CD4-positive, alpha-beta T cell (primary cell): ENCODE measurements around the gene PEX1. TPM values are rescaled to one million over a fixed set of nuclear protein-coding genes. Genes with fewer than 3 reads are reported as not detected.

Experiments used
- ATAC-seq: fragments of 200-7000 bp; cut with Tn5 transposase; one replicate; pipeline ENCODE4 v1.10.0; 2022; ENCODE audit warnings: mild to moderate bottlenecking; ENCODE audit not compliant: poor library complexity
- CTCF ChIA-PET: fragments of 350-600 bp; sonication (Branson Sonifier 250); formaldehyde crosslinking; loops from one replicate; lab custom pipeline; 2021; ENCODE audit warnings: antibody characterized with exemption, inconsistent platforms; lab: Charles Lee
- POLR2A ChIA-PET: fragments of 350-600 bp; sonication (Branson Sonifier 250); formaldehyde crosslinking; loops from one replicate; lab custom pipeline; 2021; ENCODE audit warnings: antibody characterized with exemption, inconsistent platforms; lab: Charles Lee
- DNase-seq, 14 experiments: peaks; one replicate each; pipeline ENCODE4 v3.0.0-alpha.2; 2013 to 2020; ENCODE audit warnings: mixed read lengths in 2 of 14
- H3K27ac ChIP-seq, 2 donors: one replicate each; pipeline versions ENCODE4 v1.5.1 to v1.7.0; 2013; ENCODE audit warnings: low read length in 2 of 2, low read depth in 1 of 2, mild to moderate bottlenecking in 1 of 2
- H3K27me3 ChIP-seq, 2 experiments: 1 replicate in 1 of 2; 2 replicates in 1 of 2; pipeline versions ENCODE4 v1.6.1 to v1.7.0; 2013; ENCODE audit warnings: low read length in 2 of 2, control low read depth in 1 of 2, mild to moderate bottlenecking in 1 of 2, moderate library complexity in 1 of 2; ENCODE audit not compliant: insufficient read depth in 2 of 2, control insufficient read depth in 1 of 2
- H3K36me3 ChIP-seq: one replicate; pipeline ENCODE4 v1.6.1; 2013; ENCODE audit warnings: low read length, control low read depth; ENCODE audit not compliant: insufficient read depth
- H3K4me1 ChIP-seq: one replicate; pipeline ENCODE4 v1.6.1; 2013; ENCODE audit warnings: low read length, control low read depth; ENCODE audit not compliant: insufficient read depth
- H3K4me3 ChIP-seq: one replicate; pipeline ENCODE4 v1.5.1; 2013; ENCODE audit warnings: mild to moderate bottlenecking, low read length, moderate library complexity
- H3K9me3 ChIP-seq, 2 experiments: 1 replicate in 1 of 2; 2 replicates in 1 of 2; pipeline versions ENCODE4 v1.6.1 to v1.7.0; 2013; ENCODE audit warnings: low read length in 2 of 2, mild to moderate bottlenecking in 2 of 2, control low read depth in 1 of 2, moderate library complexity in 1 of 2; ENCODE audit not compliant: control insufficient read depth in 1 of 2, insufficient read depth in 1 of 2
- H3K27ac Mint-ChIP-seq: one replicate; pipeline ENCODE4 v1.8.0; 2020; ENCODE audit warnings: mixed read lengths
- H3K27me3 Mint-ChIP-seq: one replicate; pipeline ENCODE4 v1.8.0; 2021; ENCODE audit warnings: mixed read lengths
- H3K36me3 Mint-ChIP-seq: one replicate; pipeline ENCODE4 v1.8.0; 2021; ENCODE audit warnings: low read depth, mixed read lengths
- H3K4me1 Mint-ChIP-seq: one replicate; pipeline ENCODE4 v1.8.0; 2021; ENCODE audit warnings: low read depth, mixed read lengths
- H3K4me3 Mint-ChIP-seq: one replicate; pipeline ENCODE4 v1.8.0; 2020; ENCODE audit warnings: mild to moderate bottlenecking, mixed read lengths
- H3K9me3 Mint-ChIP-seq: one replicate; pipeline ENCODE4 v1.8.0; 2020; ENCODE audit warnings: mixed read lengths
- intact Hi-C, 2 experiments: fragments of 100-400 bp; cut with DNase I in 1 of 2; cut with micrococcal nuclease in 1 of 2; formaldehyde crosslinking; loops; one replicate each; pipeline versions ENCODE4 v1.15.1 to v1.9.0; 2023 to 2025; cut with DNase I, micrococcal nuclease
- polyA plus RNA-seq, 2 donors: library from polyadenylated mRNA; unstranded; fragments of 120-200 nt; gene quantifications; one replicate each; pipeline ENCODE4 v1.2.1, GENCODE V29; 2013
- total RNA-seq, 174 experiments: library from RNA in 2 of 174; stranded (reverse) in 2 of 174; gene quantifications; one replicate each; pipeline ENCODE4 v1.2.3 and lab custom pipeline; 2021 to 2026
- TF ChIP-seq, protein P1 (sequence below): fragments of 200-600 bp; IDR thresholded peaks from one replicate; pipeline ENCODE4 v1.8.0; 2022; ENCODE audit warnings: antibody characterized with exemption, mild to moderate bottlenecking

Gene PEX1
- total RNA-seq (10 to 100 TPM; 19.7 to 20.7 TPM), total RNA-seq (lab: John Stamatoyannopoulos, UW) (26.0 to 156 (median 74.7) reads per million in 172 experiments)
- polyA plus RNA-seq (2013, experiment 1 of 2): 34.6 TPM
- polyA plus RNA-seq (2013, experiment 2 of 2): 34.4 TPM

- peaks cover 52% of the 10 kb centered on the region for H3K4me1 Mint-ChIP-seq
- H3K9me3 Mint-ChIP-seq: no peaks in the 10 kb centered on the region
- ChIA-PET CTCF (interaction anchor here (0.7 to 2.2 kb wide), 22 partner anchors 10 to 590 kb away, joined by 3 to 18 read pairs (median 4); partner anchors contain the start of genes AKAP9, CYP51A1, FAM133B and GATAD1), POLR2A (interaction anchor here (0.6 to 2.7 kb wide), 37 partner anchors 9 to 704 kb away, joined by 3 to 77 read pairs (median 4); partner anchors contain the start of genes AKAP9, ANKIB1, CDK6 and CYP51A1)
- peaks cover 40% of the 10 kb centered on the region for H3K36me3 Mint-ChIP-seq
- intact Hi-C loops: loop anchor here (1.0 to 10.0 kb wide), 10 partner anchors 62 to 648 kb away; partner anchors contain the start of genes ANKIB1 (in 2 of the 2), FAM133B (in 2 of the 2), KRIT1 (in 2 of the 2) and MTERF1 (in 1 of the 2)
- peak; percentile 89 to 99 (median 94) for DNase-seq
- TF ChIP-seq, protein P1, sequence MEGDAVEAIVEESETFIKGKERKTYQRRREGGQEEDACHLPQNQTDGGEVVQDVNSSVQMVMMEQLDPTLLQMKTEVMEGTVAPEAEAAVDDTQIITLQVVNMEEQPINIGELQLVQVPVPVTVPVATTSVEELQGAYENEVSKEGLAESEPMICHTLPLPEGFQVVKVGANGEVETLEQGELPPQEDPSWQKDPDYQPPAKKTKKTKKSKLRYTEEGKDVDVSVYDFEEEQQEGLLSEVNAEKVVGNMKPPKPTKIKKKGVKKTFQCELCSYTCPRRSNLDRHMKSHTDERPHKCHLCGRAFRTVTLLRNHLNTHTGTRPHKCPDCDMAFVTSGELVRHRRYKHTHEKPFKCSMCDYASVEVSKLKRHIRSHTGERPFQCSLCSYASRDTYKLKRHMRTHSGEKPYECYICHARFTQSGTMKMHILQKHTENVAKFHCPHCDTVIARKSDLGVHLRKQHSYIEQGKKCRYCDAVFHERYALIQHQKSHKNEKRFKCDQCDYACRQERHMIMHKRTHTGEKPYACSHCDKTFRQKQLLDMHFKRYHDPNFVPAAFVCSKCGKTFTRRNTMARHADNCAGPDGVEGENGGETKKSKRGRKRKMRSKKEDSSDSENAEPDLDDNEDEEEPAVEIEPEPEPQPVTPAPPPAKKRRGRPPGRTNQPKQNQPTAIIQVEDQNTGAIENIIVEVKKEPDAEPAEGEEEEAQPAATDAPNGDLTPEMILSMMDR: peak; percentile 42
- peak within 1 kb of the TSS; percentile 86 to 97 for H3K27ac ChIP-seq
- H3K36me3 ChIP-seq: peaks cover 26% of the 10 kb centered on the region
- H3K27me3 Mint-ChIP-seq: no peaks in the 10 kb centered on the region
- H3K4me1 ChIP-seq: peaks cover 19% of the 10 kb centered on the region
- H3K9me3 ChIP-seq: no peaks in the 10 kb centered on the region
- H3K27me3 ChIP-seq: no peaks in the 10 kb centered on the region
- peak; percentile 92 for ATAC-seq
- H3K27ac Mint-ChIP-seq: peak within 1 kb of the TSS; percentile 94
- H3K4me3 Mint-ChIP-seq: peak within 1 kb of the TSS; percentile 96
- peak within 1 kb of the TSS; percentile 94 for H3K4me3 ChIP-seq
Observed at GRCh38 chr7:92528188-92528957, at the start of gene PEX1, which contains the start of gene RBM48. TSS of gene PEX1 (minus strand) at chr7:92528520. CDS start at chr7:92528435, 85 bp downstream. TSS of gene RBM48 (plus strand) at chr7:92528795. CDS start at chr7:92528814, 19 bp downstream.

DNA sequence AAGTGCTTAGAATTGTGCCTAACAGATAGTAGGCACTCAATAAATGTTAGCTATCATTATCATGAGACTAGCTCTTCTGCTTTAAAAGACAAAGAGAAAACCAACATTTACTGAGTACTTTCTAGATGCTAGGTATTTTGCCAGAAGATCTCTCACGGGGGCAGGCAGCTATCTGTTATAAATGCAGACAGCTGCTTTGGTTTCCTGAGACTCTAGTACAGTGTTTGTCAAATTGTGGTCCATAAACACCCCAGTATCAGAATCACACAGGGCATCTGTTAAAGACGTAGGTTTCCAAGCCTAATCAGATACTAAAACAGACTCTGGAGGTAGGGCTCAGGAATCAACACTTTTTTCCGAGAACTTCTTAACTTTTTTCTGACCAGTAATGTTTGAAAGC lies 48.0 kb upstream of the PEX1 start:
- Histone ChIP-seq H3K9me3 (no peaks in the 10 kb centered on the region), H3K4me1 (no peaks in the 10 kb centered on the region), H3K27ac (no peak overlapping the region), H3K27me3 (no peaks in the 10 kb centered on the region), H3K36me3 (peaks cover 89% of the 10 kb centered on the region), H3K4me3 (no peak overlapping the region)
- ATAC-seq (no peak), DNase-seq (no peak)
- CTCF ChIA-PET: interaction anchor here (1.2 to 2.5 kb wide), 3 partner anchors 14 to 48 kb away, joined by 3 to 5 read pairs (median 4); partner anchors contain the start of genes FAM133B, PEX1 and RBM48
- Mint-ChIP-seq H3K27me3 (no peaks in the 10 kb centered on the region), H3K27ac (no peak overlapping the region), H3K36me3 (peaks cover 81% of the 10 kb centered on the region), H3K9me3 (no peaks in the 10 kb centered on the region), H3K4me1 (peaks cover 3% of the 10 kb centered on the region), H3K4me3 (no peak overlapping the region)
- intact Hi-C loops: no loop called here
- POLR2A ChIA-PET: interaction anchor here (1.4 kb wide), 1 partner anchor 48 kb away, joined by 4 read pairs; the partner anchor contains the start of genes PEX1 and RBM48
- TF ChIP-seq, protein P1: no peak

- Mint-ChIP-seq H3K36me3 (peaks cover 77% of the 10 kb centered on the region), H3K27me3 (no peaks in the 10 kb centered on the region), H3K4me3 (no peak overlapping the region), H3K9me3 (no peaks in the 10 kb centered on the region), H3K4me1 (no peaks in the 10 kb centered on the region), H3K27ac (no peak overlapping the region)
- DNase-seq (no peak), ATAC-seq (no peak)
- Histone ChIP-seq H3K27ac (no peak overlapping the region), H3K4me3 (no peak overlapping the region), H3K27me3 (no peaks in the 10 kb centered on the region), H3K4me1 (no peaks in the 10 kb centered on the region), H3K9me3 (no peaks in the 10 kb centered on the region), H3K36me3 (peaks cover 78% of the 10 kb centered on the region)
- TF ChIP-seq, protein P1: no peak
- ChIA-PET CTCF (no interaction called here), POLR2A (interaction anchor here (1.0 kb wide), 1 partner anchor 13 kb away, joined by 3 read pairs; no protein-coding TSS in a partner anchor)
- intact Hi-C loops: no loop called here
Observed at GRCh38 chr7:92569137-92569536, 40.8 kb upstream of the PEX1 start.
